ENCODE data around the gene NXNL1. TPM values are rescaled to one million over a fixed set of nuclear protein-coding genes. Genes with fewer than 3 reads are reported as not detected.

NXNL1 gene
- total and polyA plus RNA-seq, 2 of the 13 experiments (the other 11 are each of a cell fraction or from before 2014, with no cell fraction given) = not detected

GRCh38 chr19:17445526-17446165, 15.1 kb downstream of the NXNL1 start (continued):
- TF ChIP-seq FOXO4 (CRISPR knock-in tag; conservative IDR thresholded peaks at IDR 0.05) (no peak), TFE3 (CRISPR knock-in tag; IDR thresholded peaks at IDR 0.05) (no peak), ZNF512 (CRISPR knock-in tag; IDR thresholded peaks at IDR 0.05) (no peak), NFKB2 (CRISPR knock-in tag; IDR thresholded peaks at IDR 0.05; ENCODE audit: borderline replicate concordance) (no peak), ZFP41 (CRISPR knock-in tag; IDR thresholded peaks at IDR 0.05; ENCODE audit: borderline replicate concordance) (no peak), NFE2 (CRISPR knock-in tag; IDR thresholded peaks at IDR 0.05) (no peak), PHF20 (CRISPR knock-in tag; IDR thresholded peaks at IDR 0.05) (no peak), ZNF292 (CRISPR knock-in tag; IDR thresholded peaks at IDR 0.05; ENCODE audit: borderline replicate concordance, low read depth) (no peak), KDM5A (IDR thresholded peaks at IDR 0.05; ENCODE audit: borderline replicate concordance, low read length) (no peak), REXO4 (CRISPR knock-in tag; IDR thresholded peaks at IDR 0.05; ENCODE audit: borderline replicate concordance) (no peak), ZMYM2 (CRISPR knock-in tag; IDR thresholded peaks at IDR 0.05) (no peak)

All from HepG2 (cell line).